HuH-7 (cell line): ENCODE measurements around the gene IFI6.

ENCODE experiments used
- DNase-seq: peaks from one replicate; pipeline ENCODE4 v3.0.0; 2011; ENCODE audit warnings: low spot score

The IFI6 gene

DNA sequence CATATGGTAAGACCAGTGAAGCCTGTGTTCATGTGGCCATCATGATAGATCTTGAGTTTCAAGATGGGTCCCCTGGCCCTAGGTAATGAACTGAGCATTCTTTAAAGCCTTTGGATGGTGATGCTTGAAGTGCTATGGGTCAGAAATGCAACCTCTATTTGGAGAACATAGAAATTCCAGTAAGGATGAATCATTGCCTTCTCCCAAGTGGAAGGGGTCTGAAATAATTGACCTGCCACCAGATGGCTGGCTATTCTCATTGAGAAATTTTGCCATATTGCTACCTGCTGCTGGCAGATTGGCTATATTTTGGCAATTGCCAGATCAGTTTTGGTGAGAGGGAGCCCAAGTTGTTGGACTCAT lies 739 bp upstream of the IFI6 start:
- DNase-seq: no peak

DNA sequence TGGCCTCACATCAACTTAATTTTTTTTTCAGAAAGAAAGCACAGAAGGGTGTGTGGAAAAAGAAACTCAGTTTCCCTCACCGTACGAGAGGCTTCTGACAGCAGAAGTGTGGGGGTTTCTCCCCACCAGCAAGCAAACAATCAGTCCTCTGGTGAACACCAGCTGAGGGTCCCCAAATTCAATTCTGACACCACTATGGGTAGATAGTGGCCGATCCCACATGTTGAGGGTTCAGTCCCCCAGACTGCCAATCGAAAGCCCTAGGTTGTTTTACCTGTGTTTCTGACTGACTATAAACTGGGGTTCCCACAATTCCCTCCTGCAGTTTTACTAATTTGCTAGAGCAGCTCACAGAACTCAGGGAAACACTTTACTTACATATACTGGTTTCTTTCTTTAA lies 2.1 kb downstream of the IFI6 start:
- no peak for DNase-seq

DNA sequence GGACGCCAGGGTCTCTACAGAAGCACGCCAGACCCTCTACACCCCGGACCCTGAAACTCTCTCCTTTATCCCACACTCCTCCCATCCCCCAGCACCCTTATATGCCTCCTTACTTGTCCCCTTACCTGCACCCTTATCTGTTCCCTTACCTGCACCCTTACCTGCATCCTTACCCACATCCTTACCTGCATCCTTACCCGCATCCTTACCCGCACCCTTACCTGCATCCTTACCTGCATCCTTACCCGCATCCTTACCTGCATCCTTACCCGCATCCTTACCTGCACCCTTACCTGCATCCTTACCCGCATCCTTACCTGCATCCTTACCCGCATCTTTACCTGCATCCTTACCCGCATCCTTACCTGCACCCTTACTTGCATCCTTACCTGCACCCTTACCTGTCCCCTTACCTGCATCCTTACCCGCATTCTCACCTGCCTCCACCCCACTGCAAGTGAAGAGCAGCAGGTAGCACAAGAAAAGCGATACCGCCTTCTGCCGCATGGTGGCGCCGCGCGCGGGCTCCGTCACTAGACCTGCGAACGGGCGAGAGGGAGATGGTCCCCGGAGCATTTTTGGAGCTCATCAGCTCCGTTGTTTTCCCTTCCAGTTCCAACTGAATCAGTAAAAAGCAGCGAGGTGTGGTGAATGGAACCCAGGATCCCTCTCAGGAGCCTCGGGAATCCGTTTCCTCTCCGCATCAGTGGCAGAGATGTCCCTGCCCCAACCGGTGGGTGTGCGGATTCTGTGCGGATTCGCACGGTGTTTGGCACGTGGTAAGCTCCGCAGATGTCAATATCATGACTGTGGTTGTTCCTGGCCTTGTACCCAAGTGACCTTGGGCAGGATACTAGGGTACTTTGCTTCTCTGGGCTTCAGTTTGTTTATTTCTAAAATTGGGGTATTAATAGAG lies 2.9 kb downstream of the IFI6 start:
- DNase-seq: peak; percentile 81

DNA sequence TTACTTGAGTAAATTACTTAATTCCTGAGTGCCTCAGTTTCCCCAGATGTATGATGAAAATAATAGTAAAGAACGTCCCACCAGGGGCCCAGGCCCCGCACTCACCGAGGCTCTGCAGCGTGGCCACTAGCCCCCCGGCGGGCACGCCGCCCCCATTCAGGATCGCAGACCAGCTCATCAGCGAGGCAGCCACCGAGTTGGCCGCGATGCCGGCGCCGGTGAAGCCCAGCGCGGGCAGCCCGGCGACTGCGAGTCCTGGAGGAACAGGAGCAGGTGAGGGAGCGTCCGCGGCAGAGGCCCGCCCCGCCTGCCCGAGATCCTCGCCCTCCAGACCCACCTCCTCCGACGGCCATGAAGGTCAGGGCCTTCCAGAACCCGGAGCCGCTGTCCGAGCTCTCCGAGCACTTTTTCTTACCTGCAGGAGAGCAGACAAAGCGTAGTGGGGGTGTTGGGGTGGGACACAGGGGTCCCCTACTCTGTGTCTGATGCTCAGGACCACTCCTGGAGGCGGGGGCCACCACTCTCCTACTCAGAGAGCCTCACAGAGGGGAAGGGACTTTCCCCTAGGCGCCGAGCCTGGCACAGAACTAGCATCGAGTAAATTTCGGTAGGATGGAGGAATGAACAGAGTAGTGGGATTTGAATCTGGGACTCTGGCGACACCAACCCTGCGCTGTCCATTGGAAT lies 3.7 kb downstream of the IFI6 start:
- DNase-seq: no peak

DNA sequence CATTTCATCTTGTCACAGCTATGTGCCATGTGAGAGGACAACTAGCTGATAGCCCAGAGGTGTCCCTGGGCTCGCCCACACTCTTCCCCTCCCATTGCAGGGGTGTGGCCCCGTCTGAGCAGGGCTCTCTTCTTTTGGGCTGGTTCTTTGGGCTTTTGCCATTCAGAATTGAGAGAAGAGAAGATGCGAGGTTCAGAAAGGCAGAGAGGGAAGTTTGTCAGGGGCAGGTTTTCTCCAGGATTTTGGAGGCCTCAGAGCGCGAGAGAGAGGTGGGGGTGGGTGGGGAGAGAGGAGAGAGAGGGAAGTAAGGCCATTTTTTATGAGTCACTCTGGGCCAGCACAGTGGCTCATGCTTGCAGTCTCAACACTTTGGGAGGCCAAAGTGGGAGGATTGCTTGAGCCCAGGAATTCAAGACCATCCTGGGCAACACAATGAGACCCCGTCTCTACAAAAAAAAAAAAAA lies 5.2 kb downstream of the IFI6 start:
- DNase-seq: no peak

DNA sequence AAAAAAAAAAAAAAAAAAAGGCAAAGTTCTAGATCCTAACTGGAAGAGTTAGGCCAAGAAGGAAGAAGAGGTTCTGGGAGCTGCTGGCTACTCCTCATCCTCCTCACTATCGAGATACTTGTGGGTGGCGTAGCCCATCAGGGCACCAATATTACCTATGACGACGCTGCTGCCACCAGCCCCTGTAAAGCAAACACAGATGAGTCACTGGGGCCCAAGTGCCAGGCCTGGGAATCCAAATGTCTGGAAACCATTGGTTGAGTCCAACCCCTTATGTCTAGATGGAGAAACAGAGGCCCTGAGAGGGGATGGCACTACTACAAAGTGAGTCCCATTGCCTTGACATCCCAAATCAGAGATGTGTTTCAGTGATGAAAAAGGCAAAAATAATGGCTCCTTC lies 5.7 kb downstream of the IFI6 start:
- DNase-seq: no peak

DNA sequence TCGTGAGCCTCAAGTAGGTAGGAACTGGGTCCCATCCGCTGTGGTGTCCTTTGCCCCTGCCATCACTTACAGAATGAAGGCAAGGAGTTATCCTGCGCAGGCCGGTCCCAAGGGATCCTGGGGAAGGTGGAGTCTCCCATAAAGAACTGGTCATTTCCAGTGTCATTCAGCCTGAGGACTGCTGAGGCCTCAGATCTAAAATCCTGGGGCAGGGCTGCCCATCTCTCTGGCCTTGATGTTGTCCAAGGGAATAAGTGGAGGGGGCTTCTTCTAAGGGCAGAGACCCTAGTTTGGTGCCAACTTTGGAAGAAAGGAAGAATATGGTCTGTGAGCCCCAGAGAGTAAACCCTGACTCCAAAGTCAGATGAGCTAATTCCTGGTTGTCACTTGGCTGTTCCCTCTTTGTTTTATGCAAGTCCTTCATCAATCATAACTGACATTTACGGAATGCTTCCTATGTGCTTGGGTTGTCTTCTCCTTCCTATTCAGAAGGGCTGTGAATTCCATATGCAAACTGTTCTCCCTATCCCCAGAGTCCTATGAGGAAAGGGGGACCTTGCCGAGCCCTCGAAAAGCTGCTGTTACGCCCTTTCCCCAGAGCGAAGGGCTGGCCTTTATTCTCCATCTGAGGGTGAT lies 6.9 kb downstream of the IFI6 start:
- no peak for DNase-seq

DNA sequence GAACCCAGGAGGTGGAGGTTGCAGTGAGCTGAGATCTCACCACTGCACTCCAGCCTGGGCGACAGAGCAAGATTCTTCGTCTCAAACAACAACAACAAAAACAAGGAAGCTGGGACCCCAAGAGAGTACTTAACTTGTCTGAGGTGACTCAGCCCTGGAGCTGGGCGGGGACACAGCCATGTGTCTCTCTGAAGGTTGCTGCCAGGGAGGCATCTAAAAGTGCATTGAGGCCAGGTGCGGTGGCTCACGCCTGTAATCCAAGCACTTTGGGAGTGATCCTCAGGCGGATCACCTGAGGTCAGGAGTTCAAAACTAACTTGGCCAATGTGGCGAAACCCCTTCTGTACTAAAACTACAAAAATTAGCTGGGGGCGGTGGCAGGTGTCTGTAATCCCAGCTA lies 7.7 kb downstream of the IFI6 start:
- DNase-seq: no peak

DNA sequence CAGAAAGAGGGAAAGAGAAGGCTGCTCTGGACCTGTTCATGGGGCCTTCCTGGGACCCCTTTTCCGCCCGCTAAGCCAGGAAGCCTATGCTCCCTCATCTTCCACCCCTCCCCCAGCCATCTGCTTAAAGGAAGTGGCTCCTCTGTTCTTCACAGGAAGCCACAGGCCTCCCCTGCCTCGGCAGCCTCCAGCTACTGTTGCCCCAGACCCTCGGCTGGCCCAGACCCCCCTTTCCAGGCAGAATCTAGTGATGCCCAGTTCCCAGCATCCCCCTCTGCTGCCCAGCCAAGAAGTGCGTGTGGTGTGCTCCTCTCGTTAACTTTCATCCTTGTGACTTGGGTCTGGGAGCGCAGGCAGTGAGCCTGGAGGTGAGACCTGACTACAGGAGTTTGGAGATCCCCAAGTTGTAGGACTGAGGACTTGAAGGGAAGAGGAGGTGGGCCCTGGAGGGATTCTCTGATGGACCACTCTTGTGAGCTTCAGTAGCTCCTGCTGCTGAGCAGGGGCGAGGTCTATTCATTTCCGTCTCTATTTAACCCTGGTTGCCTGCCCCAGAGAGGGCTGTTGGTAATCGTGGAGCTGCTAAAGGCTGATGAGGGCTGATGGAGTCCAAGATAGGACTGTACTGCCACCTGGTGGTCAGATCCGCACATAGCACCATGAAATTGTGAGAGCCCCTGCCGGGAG lies 9.1 kb downstream of the IFI6 start:
- peak; percentile 89 for DNase-seq

DNA sequence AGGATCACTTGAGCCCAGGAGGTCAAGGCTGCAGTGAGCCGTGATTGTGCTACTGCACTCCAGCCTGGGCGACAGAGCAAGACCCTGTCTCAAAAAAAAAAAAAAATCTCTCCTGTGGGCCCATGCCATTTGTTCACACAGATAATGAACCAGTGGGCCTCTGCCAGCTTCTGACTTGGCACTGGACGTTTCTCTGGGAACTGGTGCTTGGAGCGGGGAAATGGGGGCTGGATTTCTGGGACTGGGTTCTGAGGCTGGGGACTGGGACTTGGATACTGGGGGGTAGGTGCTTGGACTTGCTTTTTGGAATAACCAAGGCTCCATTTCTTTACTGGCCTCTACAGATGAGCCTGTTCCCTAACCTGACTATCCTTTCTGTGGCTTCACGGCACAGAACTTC lies 9.7 kb downstream of the IFI6 start:
- no peak for DNase-seq

DNA sequence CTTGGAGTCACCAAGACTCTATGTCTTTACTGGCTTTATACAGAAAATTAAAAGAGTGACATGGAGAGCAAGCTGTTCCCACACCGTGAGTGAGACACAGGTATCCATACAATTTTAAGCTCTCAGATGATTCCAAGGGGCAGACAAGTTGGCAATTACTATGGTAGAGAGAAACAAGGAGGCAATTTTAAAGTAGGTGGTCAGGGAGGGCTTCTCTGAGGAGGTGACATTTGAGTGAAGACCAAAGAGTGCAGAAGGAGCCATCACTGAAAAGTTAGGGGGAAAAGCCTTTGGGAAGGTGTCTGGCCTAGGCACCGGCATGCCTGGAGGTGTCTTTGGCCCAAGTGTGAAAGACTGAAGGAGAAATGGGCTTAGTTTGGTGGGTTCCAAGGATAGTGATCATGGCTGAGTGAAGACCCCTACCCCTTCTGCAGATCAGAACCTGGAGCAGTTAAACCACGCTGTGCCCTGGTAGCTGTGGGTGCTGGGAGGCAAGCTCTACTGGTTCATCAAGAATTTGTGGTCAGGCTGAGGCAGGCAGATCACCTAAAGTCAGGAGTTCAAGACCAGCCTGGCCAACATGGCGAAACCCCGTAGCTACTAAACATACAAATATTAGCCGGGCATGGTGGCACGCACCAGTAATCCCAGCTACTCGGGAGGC lies 10.4 kb downstream of the IFI6 start:
- DNase-seq: no peak

DNA sequence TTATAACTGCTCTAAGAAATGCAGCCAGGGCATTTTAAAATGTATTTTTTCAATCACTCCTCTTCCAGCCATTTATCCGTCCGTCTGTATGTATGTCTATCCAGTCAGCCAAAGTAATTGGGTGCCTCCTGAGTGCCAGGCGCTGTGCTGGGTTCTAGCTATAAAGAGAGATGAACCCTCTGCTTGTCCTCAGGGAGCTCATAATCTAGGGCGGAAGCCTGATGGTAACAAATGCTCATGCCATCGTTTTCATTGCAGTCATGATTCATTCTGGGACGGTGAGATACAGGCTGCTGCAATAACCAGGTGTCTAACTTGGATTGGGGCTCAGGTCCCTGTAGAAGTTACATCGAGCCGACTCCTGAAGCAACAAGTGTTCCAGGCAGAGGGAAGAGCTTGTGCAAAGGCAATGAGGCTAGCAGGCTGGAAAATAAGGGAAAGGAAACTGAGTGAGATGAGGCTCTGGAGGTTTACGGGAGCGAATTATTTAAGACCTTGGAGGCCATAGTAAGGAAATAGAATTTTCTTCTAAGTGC lies 11.6 kb downstream of the IFI6 start:
- DNase-seq: no peak

DNA sequence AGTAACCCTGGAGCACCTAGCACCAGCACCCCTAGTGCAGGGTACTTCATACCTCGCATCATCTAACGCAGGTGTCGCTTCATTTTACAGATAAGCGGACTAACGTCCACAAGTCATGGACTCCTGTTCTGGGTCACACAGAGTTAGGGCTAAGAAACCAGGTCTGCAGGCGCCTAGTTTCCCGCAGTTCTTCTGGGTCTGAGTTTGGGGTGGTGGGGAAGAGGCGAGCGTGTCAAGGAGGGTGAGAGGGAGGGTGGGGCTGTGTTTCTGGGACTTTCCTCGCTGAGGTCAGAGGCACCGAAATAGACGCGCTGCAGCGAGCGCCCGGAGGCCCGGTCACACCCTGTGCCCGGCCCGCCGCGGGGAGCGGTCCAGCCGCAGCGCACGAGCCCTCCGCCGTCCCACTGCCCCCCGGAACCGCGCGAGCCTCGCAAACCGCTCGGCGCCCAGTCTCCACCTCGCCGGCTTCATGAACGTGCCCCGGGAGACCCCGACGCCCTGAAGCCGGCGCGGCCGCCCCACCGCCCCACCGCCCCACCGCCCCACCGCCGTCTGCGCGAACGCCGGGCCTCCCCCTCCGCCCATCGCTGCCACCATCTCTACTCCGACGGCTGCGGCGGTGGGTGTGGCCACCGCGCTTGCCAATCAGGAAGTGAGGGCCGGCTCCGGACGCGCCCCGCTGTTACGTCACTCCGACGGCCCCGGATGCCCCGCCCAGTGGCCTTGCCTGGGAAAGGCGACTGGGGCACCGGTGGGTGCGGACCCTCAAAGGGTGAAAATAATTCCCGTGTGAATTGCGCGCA lies 12.3 kb downstream of the IFI6 start:
- DNase-seq: peak; percentile 82

DNA sequence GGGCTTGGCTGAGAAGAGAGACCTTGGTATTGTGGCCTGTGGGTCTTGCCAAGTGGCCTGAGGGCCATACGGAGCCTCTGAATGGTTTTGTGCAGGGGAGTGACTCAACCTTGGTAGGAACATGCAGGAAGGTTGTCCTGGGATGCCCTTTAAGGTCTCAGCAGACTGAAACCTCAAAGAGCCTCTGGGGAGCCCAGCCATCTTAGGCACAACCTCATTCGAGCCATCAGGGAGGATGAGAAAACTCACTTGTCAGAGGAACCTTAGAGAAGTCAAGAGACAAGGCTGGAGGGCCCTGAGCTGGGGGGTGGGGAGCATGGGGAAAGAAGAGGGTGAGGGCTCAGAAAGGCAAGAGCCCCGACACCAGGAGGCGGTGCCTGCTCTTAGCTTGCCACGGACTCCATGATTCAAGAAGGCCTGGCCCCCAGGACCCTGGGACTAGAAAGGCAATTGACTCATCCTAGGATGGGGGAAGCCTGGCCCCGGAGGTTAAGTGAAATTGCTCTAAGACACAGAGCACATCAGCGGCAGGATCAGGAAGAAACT lies 13.0 kb downstream of the IFI6 start:
- DNase-seq: peak; percentile 27

DNA sequence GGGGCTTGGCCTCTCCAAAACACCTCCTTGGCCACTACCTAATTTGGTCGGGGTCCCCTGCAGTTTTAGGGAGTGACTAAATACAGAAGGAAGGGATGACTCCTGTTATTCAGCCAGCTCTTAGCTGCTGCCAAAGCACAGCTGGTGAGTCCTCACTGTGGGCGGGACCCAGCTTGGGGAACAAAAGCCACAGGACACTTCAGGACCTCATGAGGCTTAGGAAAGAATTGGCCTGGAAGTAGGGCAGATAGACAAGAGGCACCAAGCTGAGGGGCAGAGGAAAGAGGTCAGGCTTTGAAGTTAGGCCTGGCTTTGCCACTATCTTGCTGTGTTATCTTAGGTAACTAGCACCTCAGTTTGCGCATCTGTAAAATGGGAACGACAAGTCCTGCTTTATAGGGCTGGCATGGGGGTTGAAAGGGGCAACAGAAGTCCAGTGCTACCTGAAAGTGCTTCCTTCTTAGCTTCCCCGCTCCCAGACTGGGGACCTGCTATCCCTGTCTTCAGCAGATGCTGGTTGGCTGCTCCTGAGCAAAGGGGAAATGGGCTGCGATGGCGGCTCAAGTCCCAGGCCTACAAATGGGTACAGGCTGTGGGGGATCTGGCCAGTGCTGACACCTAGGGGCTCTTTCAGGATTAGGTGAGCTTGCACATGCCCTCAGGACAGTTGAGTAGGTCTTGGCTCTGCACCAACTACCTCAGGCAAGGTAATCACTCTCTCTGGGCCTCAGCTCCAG lies 15.7 kb downstream of the IFI6 start:
- DNase-seq: no peak

DNA sequence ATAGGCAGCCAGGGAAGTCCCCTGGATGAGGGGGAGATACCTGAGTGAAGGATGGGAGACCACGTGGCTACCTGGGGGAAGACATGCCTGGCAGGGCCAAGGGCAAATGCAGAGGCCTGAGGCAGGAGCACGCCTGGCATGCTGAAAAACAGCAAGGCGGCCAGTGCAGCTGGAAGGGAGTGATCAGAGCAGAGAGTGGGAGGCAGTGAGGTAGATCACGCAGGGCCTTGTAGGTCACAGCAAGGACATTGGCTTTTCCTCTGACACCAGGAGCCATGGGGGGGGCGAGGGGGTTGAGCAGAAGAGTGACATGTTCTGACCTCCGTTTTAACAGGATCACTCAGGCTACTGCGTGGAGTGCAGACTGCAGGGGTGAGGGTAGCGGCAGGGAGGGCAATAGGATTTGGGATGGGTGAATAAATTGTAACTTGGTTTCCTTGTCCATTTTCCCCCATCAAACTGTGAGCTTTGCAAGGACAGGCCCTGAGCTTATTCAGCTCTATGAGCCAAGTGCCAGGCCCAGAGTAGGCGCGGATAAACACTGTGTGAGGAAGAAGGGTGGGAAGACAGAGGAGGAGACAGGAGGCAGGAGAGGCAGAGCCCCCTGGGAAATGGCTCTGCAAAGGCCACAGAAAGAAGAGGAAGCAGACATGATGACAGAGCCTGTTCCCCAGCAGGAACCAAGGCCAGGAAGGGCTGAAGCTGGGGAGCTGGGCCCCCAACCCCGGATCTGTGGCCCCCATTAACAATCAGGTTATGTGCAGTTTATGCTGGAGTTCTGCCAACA lies 16.6 kb downstream of the IFI6 start:
- DNase-seq: no peak

DNA sequence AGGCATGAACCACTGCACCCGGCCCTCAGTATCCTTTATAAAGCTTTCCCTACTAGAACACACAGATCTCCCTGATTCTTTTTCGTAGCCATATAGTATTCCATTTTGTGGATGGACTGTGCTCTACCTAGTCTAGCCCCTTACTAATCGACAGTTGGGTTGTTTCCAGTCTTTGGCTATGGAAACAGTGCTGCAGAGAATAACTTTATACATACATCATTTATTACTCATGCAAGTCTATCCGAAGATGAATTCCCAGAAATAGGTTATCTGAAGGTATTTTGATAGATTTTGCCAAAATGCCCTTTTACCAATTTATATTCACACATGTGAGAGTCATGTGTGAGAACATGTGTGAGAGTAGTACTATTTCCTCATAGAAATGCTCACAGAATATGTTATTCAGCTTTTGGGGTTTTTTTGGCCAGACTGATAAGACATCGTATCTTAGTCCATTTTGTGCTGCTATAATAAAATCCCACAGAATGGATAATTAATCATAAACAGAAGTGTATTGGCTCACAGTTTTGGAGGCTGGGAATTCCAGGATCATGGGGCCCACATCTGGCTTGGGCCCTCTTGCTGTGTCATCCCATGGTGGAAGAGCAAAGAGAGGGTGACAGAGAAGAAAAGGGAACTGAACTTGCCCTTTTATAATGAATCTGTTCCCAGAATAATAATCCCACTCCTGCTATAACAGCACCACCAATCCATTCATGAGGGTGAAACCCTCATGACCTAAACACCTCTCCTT lies 19.7 kb downstream of the IFI6 start:
- DNase-seq: no peak

DNA sequence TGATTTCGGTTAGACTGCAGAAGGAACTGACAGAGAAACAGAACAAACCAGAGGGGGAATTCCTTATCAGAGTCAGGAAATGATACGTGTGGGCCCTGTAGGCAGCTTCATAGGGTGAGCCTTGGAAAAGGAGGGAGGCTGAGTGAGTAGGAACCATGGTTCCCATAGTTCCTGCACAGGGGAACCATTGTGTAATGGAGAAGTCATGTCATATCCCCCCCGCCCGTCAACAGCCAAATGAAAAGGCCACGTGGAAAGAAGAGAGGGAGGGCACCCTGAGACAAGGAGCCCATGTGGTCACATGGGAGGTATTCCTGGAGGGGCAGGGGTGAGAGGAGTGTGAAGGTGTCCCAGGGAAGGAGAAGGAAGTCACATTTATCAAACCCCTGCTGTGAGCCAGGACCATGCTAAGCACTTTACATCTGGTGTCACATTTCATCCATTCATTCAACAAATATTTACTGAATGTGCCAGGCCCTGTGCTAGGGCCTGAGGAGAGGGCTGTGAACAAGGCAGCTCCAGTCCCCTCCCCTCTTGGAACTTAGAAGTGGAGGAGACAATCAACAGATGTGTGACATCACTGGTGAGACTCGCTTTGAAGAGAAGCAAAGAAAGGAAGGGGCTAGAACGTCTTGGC lies 21.3 kb downstream of the IFI6 start:
- no peak for DNase-seq
